ENCODE results near the gene KCNG2.

GRCh38 chr18:79856119-79857007 is 58.6 kb downstream of the KCNG2 start:
- TF ChIP-seq JUND (IDR thresholded peaks at IDR 0.05), result no peak
- TF ChIP-seq CTCF (IDR thresholded peaks at IDR 0.05; ENCODE audit: low read depth, low read length, missing input control), result no peak
- TF ChIP-seq REST (IDR thresholded peaks at IDR 0.05), result no peak
- no peak for TF ChIP-seq GABPA (IDR thresholded peaks at IDR 0.05 in 1 of 2, conservative IDR thresholded peaks at IDR 0.05 in 1 of 2)

Measured in liver (tissue), 3 donors.